Stimulated activated CD4-positive, alpha-beta T cell treated with anti-CD3 and anti-CD28 coated beads, TNF-alpha, amount 100 ng/mL, for 4 hours (primary cell): ENCODE data around the gene ULK4.

Experiments used
- DNase-seq, 3 experiments: peaks; one replicate each; pipeline ENCODE4 v3.0.0-alpha.2; 2020; ENCODE audit warnings: low read depth in 3 of 3

Gene ULK4

GRCh38 chr3:41198526-41198925, 763.4 kb downstream of the ULK4 start:
- no peak for DNase-seq

- DNase-seq = no peak
Measured at GRCh38 chr3:41198046-41198445, 763.9 kb downstream of the ULK4 start.
